Stimulated activated CD4-positive, alpha-beta T cell treated with anti-CD3 and anti-CD28 coated beads, Interleukin-2, amount 100 ng/mL, for 48 hours (primary cell): ENCODE results near the gene UNC5B.
"Not testable (repeated sequence)": the region's sequence is repeated elsewhere in the genome, so short reads cannot be mapped to it uniquely, and the experiment has no call there.

Experiments used
- DNase-seq, 2 donors: peaks; one replicate each; pipeline ENCODE4 v3.0.0-alpha.2; 2020

Gene UNC5B

DNA sequence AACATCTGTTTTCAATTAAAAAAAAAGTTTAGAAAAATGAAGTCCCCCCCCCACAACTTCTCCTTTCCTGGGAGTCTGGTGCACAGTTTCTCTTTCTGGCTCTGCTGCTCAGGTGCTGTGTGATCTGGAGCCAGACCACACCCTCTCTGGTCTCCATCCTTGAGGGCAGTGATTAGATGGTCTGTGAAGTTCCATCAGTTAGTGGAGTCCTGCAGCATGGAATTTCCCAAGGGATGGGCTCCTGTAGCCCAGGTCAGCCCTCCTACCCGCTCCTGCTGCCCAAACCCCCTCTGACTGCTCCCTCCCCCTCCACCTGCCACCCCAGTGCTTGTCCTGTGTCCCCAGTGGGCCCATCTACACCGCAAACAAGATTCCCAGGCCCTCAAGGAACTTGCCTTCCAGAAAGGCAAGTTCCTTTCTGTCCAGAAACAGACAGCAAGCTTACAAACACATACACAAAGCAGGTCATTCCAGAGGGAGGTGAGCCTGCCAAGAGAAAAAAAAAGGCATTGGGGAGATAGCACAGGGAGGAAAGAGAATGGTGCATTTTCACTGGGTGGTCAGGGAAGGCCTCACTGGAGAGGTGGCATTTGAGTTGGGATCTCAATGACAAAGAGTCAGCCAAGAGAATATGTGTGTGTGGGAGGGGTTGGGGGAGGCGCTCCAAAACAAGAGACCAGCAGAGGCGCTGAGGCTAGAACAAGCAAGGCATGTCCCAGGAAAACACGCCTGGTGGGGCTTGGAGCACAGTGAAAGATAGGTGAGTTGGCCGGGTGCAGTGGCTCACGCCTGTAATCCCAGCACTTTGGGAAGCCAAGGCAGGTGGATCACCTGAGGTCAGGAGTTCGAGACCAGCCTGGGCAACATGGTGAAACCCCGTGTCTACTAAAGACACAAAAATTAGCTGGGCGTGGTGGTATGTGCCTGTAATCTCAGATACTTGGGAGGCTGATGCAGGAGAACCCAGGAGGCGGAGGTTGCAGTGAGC, 57.2 kb downstream of the UNC5B start:
- DNase-seq: no peak

DNA sequence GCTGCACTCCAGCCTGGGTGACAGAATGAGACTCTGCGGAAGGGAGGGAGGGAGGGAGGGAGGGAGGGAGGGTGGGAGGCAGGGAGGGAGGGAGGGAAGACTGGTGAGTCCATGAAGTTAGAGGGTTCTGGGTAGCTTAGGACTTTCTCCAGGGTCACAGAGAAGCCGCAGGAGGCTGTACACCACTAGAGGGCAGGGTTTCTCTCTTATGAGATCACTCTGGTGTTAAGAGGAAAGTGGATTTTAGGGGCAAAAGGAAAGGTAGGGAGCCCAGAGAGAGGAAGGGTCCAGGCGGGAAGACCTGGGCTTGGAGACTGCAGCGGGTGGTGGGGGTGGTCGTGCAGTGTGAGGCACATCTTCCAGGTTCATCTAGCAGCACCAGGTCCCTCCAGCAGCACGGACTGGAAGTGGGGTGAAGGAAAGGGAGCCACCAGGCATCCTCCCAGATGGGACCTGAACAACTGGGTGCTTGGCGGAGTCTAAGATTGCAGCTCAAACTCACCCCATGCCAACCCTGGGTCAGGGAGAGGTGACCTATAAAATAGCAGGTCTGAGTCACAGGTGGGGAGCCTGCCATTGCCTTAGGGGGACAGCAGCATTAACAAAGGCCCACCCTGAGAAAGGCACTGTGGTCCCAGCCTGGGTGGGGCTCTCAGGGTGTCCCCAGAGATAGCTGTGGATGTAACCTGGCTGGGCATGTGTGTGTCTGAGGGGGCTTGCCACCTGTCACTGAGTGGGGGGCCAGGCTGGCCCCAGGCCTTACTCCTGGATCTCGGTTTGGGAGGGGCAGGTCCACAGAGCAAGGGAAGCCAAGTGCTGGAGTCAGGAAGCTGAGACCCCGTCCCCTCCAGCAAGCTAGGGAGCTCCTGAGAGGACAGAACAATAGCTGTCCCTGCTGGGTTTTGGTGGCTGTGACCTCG, 58.2 kb downstream of the UNC5B start:
- peak; percentile 20 to 21 for DNase-seq

- no peak for DNase-seq
Observed at GRCh38 chr10:71271662-71272055, 59.3 kb downstream of the UNC5B start.

- DNase-seq: no peak
Observed at GRCh38 chr10:71272056-71272771, 59.8 kb downstream of the UNC5B start.

DNA sequence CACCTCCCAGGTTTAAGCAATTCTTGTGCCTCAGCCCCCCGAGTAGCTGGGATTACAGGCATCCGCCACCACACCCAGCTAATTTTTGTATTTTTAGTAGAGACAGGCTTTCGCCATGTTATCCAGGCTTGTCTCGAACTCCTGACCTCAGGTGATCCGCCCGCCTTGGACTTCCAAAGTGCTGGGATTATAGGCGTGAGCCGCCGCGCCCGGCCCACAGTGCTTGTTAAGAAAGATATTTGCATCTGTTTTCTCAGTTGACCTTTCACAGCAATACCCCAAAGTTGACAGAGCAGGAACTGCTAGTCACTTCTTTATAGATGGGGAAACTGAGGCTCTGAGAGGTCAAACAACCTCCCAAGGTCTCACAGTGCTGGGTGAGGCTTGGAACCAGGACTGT, 60.6 kb downstream of the UNC5B start:
- DNase-seq: not testable (repeated sequence)

GRCh38 chr10:71273506-71273905, 61.1 kb downstream of the UNC5B start:
- no peak for DNase-seq

DNA sequence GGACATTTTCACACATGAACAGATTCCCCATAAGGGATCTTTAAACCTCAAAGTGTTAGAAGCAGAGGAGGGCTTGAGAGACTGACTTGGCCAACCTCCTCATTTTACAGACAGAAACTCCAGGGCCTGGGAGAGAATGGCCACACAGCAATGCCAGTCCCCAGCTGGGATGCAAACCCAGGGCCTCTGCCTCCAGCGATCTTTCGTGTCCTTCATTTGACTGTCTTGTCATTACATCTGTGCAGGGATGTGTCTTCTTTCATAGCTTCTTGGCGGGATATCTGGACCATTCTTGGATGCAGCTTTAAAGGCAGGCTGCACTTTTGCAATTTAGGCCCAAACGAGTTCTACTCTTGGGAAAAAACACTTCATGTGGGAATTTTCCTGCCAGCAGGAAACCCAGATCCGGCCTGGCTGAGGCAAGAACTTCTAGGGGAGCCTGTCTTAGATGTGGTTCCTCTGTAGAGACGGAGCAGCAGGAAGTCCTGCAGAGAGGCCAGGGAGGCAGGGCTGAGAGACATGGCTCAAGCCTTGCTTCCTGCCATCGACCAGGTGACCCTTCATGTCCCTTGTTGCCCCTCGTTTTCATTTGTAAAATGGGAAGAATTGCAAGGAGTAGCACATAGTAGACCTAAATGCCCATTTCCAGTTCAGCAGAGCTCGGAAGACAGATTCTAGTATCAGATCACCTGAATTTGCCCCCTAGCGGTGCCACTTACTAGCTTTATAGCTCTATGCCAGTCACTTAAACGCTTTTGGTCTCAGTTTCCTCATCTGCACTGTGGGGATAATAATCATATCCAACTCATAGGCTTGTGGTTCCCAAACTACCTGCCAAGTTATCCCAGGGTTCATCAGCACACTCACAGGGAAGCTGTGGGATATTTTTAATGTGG, 62.8 kb downstream of the UNC5B start:
- DNase-seq: no peak

- no peak for DNase-seq
Observed at GRCh38 chr10:71276873-71277272, 64.5 kb downstream of the UNC5B start.

DNA sequence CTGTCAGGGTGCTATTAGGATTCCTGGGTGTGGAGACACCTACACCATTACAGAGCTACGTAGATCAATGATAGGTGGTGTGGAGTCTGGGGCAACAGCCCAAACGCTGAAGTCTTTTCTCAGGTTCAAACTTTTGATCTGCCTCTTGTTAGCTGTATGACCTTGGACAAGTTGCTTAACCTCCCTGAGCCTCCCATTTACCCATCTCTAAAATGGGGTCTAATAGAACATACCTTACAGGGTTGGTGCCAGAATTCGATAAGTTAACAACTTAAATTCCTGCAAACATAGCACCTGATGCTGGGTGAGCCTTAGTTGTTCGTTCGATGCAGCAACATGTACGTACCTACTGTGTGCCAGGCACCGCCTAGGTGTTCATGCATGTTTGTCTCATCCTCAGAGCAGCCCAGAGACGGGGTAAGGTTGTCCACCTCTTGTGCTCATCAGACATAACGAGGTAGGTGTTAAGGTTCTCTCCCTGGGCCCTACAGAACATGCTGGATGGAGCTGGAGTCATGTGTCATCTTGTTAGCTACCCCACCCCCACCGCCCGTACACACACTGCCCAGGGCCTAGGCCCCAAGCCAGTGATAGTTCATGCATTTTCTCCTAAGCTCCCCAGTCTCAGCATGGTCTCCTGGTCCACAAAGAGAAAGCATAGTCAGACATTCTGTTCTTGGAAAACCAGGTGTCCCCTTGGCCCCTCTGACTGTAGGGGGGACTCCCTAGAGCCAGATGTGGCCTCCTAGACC, 65.7 kb downstream of the UNC5B start:
- no peak for DNase-seq

GRCh38 chr10:71278691-71279588, 66.6 kb downstream of the UNC5B start:
- no peak for DNase-seq

DNA sequence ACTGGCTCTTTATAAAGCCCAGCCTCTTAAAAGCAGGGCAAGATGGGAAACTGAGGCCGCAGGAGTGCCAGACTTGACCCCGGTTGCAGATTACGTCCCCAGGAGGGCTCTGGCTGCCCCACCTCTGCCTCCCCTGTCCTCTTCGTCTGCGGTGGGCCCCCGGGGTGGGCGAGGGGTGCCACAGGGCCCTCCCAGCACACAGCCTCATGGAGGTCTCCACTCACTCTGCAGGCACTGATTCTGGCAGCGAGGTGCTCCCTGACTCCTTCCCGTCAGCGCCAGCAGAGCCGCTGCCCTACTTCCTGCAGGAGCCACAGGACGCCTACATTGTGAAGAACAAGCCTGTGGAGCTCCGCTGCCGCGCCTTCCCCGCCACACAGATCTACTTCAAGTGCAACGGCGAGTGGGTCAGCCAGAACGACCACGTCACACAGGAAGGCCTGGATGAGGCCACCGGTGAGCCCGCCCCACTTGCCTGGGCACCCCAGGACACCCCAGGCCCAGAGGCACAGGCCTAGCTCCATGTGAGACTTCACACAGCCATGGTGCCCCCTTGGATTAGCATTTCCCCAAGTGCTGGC, 67.3 kb downstream of the UNC5B start:
- DNase-seq: no peak

DNA sequence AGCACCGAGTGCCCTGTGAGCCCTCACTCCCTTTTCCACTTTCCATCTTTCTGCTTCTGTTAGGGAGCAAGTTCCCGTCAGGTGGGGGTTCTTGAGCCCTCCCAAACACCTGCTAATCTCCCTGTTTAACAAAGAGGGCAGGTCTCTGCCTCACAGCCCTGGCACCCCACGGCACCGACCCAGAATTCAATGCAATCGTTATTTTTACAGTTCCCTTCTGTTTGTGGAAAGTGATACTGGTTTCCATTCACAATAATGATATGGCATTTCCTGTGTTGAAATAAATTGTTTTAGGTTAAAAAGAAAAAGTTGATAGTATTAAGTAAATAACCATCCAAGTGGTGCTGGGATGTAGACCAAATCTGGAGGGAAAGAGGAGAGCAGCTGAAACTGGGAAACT, 67.8 kb downstream of the UNC5B start:
- no peak for DNase-seq

GRCh38 chr10:71280825-71281224, 68.5 kb downstream of the UNC5B start:
- DNase-seq: no peak

- DNase-seq: no peak
Observed at GRCh38 chr10:71281646-71282322, 69.4 kb downstream of the UNC5B start.

- no peak for DNase-seq
Observed at GRCh38 chr10:71282323-71282680, 69.9 kb downstream of the UNC5B start.

DNA sequence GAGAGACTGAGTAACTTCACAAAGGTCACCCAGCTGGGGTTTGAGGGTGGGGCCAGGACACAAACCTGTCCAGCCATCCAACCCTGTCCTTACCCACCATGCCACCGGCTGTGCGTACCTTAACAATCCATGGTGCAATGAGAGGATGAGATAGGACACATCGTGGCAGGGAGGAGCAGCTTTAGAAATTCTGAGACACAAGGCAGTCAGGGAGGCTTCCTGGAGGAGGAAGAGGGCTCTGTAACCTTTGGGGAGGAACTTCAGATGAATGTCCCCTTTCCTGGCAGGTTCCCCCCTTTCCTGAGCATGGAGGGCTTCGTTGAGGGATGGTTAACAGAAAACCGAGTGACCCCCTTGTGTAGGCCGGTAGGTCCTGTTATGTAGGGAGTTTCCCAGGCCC, 71.0 kb downstream of the UNC5B start:
- DNase-seq: no peak

GRCh38 chr10:71283876-71284275, 71.5 kb downstream of the UNC5B start:
- DNase-seq: no peak

DNA sequence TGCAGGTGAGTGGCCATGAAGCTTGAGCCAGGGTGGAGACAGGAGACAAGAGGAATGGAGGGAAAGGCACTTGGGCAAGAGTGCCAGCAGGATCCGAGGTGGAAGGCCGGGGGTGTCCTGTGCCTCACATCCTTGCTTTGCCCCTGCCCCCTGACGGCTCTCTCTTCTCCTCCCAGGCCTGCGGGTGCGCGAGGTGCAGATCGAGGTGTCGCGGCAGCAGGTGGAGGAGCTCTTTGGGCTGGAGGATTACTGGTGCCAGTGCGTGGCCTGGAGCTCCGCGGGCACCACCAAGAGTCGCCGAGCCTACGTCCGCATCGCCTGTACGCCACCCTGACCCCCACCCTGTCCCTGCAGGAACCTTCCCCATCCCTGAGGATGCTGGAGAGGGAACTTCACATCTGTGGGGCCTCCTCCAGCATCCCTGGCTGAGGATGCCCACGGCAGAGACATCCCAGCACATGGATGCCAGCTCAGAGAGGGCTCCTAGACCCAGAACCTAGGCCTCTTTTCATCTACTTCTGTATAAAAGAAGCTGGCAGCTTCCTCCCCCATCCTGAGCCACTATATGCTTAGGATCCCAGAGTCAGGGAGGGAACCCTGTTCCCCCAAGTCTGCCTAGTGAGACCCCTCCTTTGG, 72.3 kb downstream of the UNC5B start:
- DNase-seq: no peak

- DNase-seq: peak; percentile 24 to 40
Observed at GRCh38 chr10:71285180-71285545, 72.8 kb downstream of the UNC5B start.
